K562 (cell line): ENCODE measurements around the gene SYNGR4.

Experiments used
- ARID3A ChIP-seq: IDR thresholded peaks from 2 replicates; pipeline ENCODE4 v1.6.1; 2012; ENCODE audit warnings: low read depth, low read length, improper control_type of control experiment, borderline replicate concordance
- CBX8 ChIP-seq: fragments of 200-600 bp; sonication (generic); IDR thresholded peaks from 2 replicates; pipeline ENCODE4 v1.6.1; 2012; ENCODE audit warnings: borderline replicate concordance, mixed run types, low read depth, mild to moderate bottlenecking, moderate library complexity, mixed read lengths, low read length, control low read depth, inconsistent platforms; ENCODE audit not compliant: poor library complexity, severe bottlenecking; ENCODE audit errors: extremely low read depth
- CTCF ChIP-seq, 3 experiments: IDR thresholded peaks in 2 of 3; conservative IDR thresholded peaks in 1 of 3; 2 replicates each; pipeline ENCODE4 v1.5.1; 2011 to 2012; ENCODE audit warnings: low read length in 3 of 3, mild to moderate bottlenecking in 3 of 3, control low read depth in 2 of 3, improper control_type of control experiment in 1 of 3, inconsistent platforms in 1 of 3, low read depth in 1 of 3, mixed read lengths in 1 of 3, moderate library complexity in 1 of 3; ENCODE audit not compliant: insufficient read depth in 2 of 3
- EHMT2 ChIP-seq: fragments of 450-650 bp; IDR thresholded peaks from 2 replicates; pipeline ENCODE4 v1.6.1; 2018; ENCODE audit warnings: antibody characterized with exemption
- KDM2B ChIP-seq: fragments of 250-450 bp; sonication (Bioruptor Pico); IDR thresholded peaks from 2 replicates; pipeline ENCODE4 v1.8.0; 2021; ENCODE audit warnings: mild to moderate bottlenecking, moderate library complexity
- POLR2A ChIP-seq: fragments of 450-650 bp; conservative IDR thresholded peaks from 2 replicates; pipeline ENCODE4 v1.6.1; 2016
- SAFB2 ChIP-seq: fragments of 200-400 bp; formaldehyde crosslinking; IDR thresholded peaks from 2 replicates; pipeline ENCODE4 v1.6.1; 2018; ENCODE audit warnings: borderline replicate concordance, low read length, low read depth, moderate library complexity; ENCODE audit not compliant: severe bottlenecking
- ZBTB33 ChIP-seq: sonication (generic); formaldehyde crosslinking; IDR thresholded peaks from 2 replicates; pipeline ENCODE4 v1.8.1; 2023; ENCODE audit warnings: mild to moderate bottlenecking, missing genetic modification reagents
- ZNF449 ChIP-seq: fragments of 250-450 bp; sonication (Bioruptor Pico); IDR thresholded peaks from 2 replicates; pipeline ENCODE4 v1.8.0; 2022; ENCODE audit warnings: moderate library complexity, mild to moderate bottlenecking, inconsistent platforms

GRCh38 chr19:48346191-48346590 lies 18.0 kb upstream of the SYNGR4 start:
- TF ChIP-seq ZBTB33 (CRISPR knock-in tag) = no peak
- TF ChIP-seq SAFB2 = no peak
- no peak for TF ChIP-seq ZNF449
- no peak for TF ChIP-seq POLR2A
- no peak for TF ChIP-seq ARID3A
- no peak for TF ChIP-seq CBX8
- no peak for TF ChIP-seq KDM2B (CRISPR knock-in tag)
- TF ChIP-seq EHMT2 = no peak
- TF ChIP-seq CTCF (IDR thresholded peaks at IDR 0.05 in 2 of 3, conservative IDR thresholded peaks at IDR 0.05 in 1 of 3; ENCODE audit: insufficient read depth in 2 of 3, low read depth in 1 of 3, low read length in 3 of 3) = no peak
